HUES6 (cell line): ENCODE data around the gene TARDBP.
"Not testable (repeated sequence)": the region's sequence is repeated elsewhere in the genome, so short reads cannot be mapped to it uniquely, and the experiment has no call there.

ENCODE experiments used
- H3K27ac ChIP-seq: 2 replicates; pipeline ENCODE4 v1.7.0; 2013; ENCODE audit warnings: low read depth, mild to moderate bottlenecking, low read length, inconsistent platforms
- H3K27me3 ChIP-seq: 2 replicates; pipeline ENCODE4 v1.6.1; 2013; ENCODE audit warnings: low read length; ENCODE audit not compliant: control insufficient read depth, insufficient read depth
- H3K36me3 ChIP-seq: 2 replicates; pipeline ENCODE4 v1.6.1; 2013; ENCODE audit warnings: low read length; ENCODE audit not compliant: control insufficient read depth, insufficient read depth
- H3K4me1 ChIP-seq: 2 replicates; pipeline ENCODE4 v1.6.1; 2013; ENCODE audit warnings: low read length; ENCODE audit not compliant: control insufficient read depth, insufficient read depth
- H3K4me3 ChIP-seq: 2 replicates; pipeline ENCODE4 v1.5.1; 2013; ENCODE audit warnings: low read depth, low read length
- H3K9ac ChIP-seq: one replicate; pipeline ENCODE4 v1.6.1; 2013; ENCODE audit warnings: mild to moderate bottlenecking, low read length
- H3K9me3 ChIP-seq: 2 replicates; pipeline ENCODE4 v1.6.1; 2013; ENCODE audit warnings: low read depth, low read length; ENCODE audit not compliant: control insufficient read depth, insufficient read depth

Gene TARDBP

DNA sequence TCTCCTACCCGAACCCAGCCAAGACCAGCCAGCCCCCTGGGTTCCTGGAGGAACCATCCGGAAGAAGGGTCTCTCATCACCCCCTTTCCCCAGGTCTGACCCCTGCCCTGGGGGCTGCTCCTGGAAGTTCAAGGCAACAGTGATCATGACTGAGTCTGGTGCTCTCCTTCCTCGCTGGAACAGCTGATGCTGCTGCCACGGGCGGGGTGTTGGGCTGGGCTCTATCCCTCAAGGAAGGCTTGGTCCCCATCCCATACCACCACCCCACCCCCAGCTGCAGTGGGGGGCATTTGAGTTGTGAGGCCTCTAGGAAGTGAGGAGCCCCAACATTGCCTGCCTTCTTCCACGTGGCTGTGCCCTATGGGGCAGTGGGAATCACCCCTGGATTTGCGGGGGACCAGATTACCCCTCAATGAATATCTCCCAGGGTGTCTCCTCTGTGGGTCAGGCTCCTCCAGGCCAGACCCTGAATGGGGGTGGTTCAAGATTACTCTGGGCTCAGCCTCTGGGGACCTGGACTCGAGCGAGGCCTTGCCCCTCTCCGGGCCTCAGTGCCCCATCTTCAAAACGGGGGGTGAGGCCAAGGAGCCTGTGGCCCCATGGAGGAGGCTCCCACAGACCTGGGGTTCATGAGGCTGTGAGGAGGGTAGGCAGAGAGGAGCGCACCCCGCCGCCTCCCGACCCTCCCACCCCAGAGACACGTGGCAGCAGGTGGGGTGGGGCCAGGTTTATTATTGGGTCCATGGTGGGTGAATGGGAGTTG is 31.8 kb downstream of the TARDBP start:
- no peaks in the 10 kb centered on the region for H3K36me3 ChIP-seq
- H3K9ac ChIP-seq = no peak overlapping the region
- H3K9me3 ChIP-seq = no peaks in the 10 kb centered on the region
- 0 out of 2 replicates have a peak, but pooled peaks cover 4% of the 10 kb centered on the region for H3K4me1 ChIP-seq
- H3K27ac ChIP-seq = no peak overlapping the region
- 0 out of 2 replicates have a peak, but pooled peaks cover 3% of the 10 kb centered on the region for H3K27me3 ChIP-seq
- H3K4me3 ChIP-seq = no peak overlapping the region

DNA sequence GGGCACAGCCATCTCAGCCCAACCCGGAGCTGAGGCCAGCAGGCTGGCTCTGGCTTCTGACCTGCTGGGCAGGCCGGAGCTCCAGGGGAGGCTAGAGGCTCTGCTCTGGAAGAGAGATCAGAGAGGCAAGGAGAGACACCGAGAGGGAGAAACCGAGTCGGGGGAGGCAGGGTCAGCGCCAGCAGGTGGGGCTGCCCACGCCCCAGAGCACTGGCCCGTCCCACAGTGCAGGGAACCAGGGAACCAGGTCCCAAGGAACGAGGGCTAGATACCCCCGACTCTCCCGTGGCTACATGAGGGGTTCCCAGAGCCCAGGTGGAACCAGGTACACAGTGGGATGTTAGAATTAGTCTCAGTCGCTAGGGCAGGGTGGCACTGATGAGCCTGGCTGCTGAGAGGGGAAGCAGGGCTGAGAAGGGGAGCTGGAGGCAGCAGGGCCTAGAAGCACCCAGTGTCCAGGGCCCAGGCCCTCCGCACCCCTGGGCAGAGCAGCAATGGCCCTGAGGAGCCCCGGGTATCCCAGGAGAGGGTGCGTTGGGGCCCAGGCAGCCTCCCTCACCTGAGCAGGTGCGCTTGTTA is 32.5 kb downstream of the TARDBP start:
- H3K4me3 ChIP-seq = no peak overlapping the region
- H3K9me3 ChIP-seq = no peaks in the 10 kb centered on the region
- no peaks in the 10 kb centered on the region for H3K36me3 ChIP-seq
- no peak overlapping the region for H3K27ac ChIP-seq
- H3K27me3 ChIP-seq = no peaks in the 10 kb centered on the region
- 0 out of 2 replicates have a peak, but pooled peaks cover 4% of the 10 kb centered on the region for H3K4me1 ChIP-seq
- H3K9ac ChIP-seq = no peak overlapping the region

DNA sequence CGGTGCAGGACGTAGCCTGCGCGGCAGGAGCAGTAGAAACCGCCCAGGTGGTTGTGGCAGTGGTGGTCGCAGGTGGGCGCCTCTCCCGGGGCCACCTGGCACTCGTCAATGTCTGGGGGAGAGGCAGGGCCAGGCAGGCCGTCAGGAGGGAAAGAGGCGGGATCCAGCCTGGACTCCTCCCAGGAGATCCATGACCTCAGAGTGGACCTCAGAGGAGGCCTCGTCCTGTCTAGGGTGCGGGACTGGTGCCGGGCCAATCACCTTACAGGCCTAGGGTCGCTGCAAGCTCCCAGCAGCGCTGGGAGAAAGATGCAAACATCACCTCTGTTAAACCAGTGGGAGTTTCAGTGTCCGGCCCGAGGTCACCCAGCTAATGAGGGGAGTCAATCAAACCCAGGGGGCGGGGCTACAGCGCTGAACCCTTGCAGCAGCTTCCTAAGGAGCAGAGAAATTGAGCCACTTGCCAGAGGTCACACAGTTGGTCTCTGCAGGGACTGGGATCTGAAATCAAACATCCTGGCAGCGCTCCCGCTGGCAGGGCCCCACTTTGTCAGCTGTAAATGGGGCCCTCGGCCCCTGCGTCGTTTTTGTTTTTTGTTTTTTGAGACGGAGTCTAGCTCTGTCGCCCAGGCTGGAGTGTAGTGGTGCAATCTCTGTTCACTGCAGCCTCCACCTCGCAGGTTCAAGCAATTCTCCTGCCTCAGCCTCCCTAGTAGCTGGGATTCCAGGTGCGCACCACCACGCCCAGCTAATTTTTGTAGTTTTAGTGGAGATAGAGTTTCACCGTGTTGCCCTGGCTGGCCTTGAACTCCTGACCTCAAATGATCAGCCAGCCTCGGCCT is 33.2 kb downstream of the TARDBP start:
- H3K9ac ChIP-seq = no peak overlapping the region
- no peak overlapping the region for H3K27ac ChIP-seq
- H3K36me3 ChIP-seq = no peaks in the 10 kb centered on the region
- H3K4me1 ChIP-seq = 0 out of 2 replicates have a peak, but pooled peaks cover 4% of the 10 kb centered on the region
- no peaks in the 10 kb centered on the region for H3K27me3 ChIP-seq
- H3K9me3 ChIP-seq = no peaks in the 10 kb centered on the region
- H3K4me3 ChIP-seq = no peak overlapping the region

DNA sequence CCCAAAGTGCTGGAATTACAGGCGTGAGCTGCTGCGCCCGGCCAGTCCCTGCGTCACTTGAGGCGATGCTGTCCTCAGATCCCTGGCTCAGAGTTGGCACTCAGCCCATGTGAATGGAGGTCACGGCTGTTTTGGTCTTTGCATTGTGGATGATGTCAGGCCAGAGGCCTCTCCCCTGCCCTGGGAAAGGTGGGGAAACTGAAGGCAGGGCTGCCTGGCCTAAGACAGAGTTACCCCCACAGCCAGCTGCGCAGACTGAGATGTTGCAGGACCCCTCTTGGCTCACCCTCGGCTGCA is 33.8 kb downstream of the TARDBP start:
- Histone ChIP-seq H3K36me3 (no peaks in the 10 kb centered on the region), H3K27me3 (no peaks in the 10 kb centered on the region), H3K9me3 (no peaks in the 10 kb centered on the region), H3K27ac (no peak overlapping the region), H3K4me1 (0 out of 2 replicates have a peak, but pooled peaks cover 4% of the 10 kb centered on the region), H3K4me3 (no peak overlapping the region), H3K9ac (no peak overlapping the region)

DNA sequence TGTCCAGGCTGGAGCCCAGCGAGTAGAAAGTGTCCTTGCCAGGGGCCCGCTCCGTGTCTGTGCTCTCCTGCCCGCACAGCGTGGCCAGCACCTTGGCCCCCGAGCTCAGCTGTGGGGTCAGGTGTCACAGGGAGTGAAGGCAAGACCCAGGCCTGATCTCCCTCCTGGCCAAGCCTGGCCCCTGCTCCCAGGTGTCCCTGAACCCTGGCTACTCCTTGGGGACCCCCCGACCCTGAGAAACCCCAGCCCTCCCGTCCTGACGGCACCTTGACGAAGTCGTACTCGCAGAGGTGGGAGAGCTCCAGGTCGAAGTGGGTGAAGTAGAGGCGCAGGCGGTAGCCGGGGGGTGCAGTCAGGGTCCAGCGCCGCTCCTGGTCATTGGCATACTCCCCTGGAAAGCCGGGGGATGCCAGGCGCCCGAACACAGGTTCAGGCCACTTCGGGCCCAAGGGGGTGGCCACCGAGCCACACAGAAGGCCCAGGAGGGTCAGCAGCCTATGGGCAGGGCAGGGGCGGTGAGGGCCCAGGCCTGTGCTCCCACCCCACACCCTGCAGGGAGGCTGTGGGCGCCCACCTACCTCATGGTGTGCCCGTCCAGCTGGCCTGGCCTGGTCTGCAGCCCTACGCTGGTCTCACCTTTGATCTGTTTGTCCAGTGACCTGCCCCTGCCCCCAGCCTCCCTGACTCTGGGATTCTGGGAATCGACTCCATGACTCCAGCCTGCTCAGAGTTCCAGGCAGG is 34.3 kb downstream of the TARDBP start, which contains the start of gene MASP2:
TSS of gene MASP2 (minus strand) at position 615 of the 741 bp plus-strand sequence. CDS start at position 583, 32 bp downstream.
- no peak within 1 kb of the TSS for H3K9ac ChIP-seq
- no peaks in the 10 kb centered on the region for H3K27me3 ChIP-seq
- 0 out of 2 replicates have a peak, but pooled peaks cover 5% of the 10 kb centered on the region for H3K4me1 ChIP-seq
- no peak within 1 kb of the TSS for H3K27ac ChIP-seq
- H3K4me3 ChIP-seq = no peak within 1 kb of the TSS
- H3K36me3 ChIP-seq = no peaks in the 10 kb centered on the region
- H3K9me3 ChIP-seq = no peaks in the 10 kb centered on the region

DNA sequence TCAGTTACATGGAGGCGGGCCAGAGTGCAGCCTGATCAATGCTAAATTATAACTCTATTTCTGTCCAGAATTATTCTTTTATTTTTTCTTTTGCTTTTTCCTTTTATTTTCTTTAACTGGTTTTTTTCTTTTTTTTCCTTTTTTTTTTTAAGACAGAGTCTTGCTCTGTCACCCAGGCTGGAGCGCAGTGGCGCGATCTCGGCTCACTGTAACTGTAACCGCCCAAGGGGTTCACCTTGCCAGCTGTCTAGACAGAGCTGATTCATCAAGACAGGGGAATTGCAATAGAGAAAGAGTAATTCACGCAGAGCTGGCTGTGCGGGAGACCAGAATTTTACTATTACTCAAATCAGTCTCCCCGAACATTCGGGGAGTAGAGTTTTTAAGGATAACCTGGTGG is 38.7 kb downstream of the TARDBP start:
- not testable (repeated sequence) for H3K9me3 ChIP-seq, H3K9ac ChIP-seq, H3K27me3 ChIP-seq, H3K27ac ChIP-seq, H3K4me3 ChIP-seq
- Histone ChIP-seq H3K4me1 (peaks cover 12% of the 10 kb centered on the region), H3K36me3 (peaks cover 12% of the 10 kb centered on the region)

DNA sequence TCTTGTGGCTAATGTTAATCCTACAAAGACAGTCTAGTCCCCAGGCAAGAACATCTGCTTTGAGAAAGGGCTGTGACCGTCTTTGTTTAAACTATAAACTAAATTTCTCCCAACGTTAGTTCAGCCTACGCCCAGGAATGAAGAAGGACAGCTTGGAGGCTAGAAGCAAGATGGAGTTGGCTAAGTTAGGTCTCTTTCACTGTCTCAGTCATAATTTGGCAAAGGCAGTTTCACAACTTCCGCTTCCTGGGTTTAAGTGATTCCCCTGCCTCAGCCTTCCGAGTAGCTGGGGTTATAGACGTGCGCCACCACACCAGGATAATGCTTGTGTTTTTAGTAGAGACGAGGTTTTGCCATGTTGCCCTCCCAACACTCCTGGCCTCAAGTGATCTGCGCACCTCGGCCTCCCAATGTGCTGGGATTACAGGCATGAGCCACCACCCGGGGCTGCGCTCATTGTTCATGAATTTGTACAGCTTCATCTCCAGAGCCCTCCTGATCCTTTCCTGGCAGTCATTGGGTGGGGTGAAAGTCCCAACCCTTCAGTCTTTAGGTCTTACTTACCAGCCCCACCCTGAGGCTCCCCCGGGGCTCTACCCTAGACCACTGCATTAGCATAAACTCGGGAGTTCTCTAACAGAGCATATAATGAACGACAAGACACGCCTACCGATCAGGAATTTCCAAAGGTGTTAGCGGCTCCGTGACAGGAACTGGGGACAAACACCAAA is 39.5 kb downstream of the TARDBP start:
- Histone ChIP-seq H3K4me3 (no peak overlapping the region), H3K9ac (no peak overlapping the region), H3K4me1 (peaks cover 12% of the 10 kb centered on the region), H3K27ac (no peak overlapping the region), H3K9me3 (no peaks in the 10 kb centered on the region), H3K27me3 (no peaks in the 10 kb centered on the region), H3K36me3 (peaks cover 20% of the 10 kb centered on the region)

DNA sequence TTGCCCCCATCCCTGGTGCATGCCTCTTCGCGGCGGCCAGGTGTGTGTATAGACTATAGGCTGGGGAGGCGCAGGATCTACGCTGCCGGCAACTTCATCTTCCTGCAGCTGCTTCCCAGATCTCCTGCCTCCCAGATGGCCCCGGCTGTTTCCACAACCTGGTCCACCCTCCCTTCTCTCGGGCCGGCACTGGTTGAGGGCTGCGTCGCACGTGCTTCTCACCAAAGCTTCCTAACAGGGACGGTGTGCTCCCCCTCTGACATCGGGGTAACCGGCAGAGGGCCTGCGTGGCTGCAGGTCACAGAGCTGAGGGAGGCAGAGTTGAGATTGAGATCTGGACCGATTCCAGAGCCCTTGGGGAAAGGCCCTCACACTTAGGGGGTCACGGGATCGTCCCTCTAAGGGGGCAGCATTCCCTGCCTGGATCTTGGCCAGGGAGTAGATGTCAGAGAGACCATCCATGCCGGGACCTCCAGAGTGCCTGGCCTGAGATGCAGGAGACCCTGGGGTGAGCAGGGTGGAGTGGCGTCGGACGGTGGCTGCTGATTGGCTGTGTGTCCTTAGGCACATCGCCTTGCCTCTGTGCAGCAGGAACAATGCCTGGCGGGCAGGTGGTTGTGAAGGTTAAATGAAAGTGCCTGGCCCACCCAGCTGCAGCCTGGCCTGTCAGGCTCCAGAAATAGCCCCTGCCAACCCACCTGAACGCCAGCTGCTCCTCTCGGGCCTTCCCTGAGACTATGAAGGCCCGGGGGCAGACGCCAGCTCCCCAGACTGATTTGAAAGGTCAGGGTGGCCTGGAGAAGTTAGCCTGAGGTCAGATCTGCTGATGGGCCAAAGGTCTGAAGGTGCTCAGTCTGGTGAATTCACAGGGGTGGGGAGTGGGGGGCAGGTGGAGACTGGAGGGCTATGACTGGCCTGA is 40.6 kb downstream of the TARDBP start:
- Histone ChIP-seq H3K4me3 (no peak overlapping the region), H3K36me3 (peaks cover 29% of the 10 kb centered on the region), H3K4me1 (peaks cover 12% of the 10 kb centered on the region), H3K27ac (no peak overlapping the region), H3K27me3 (no peaks in the 10 kb centered on the region), H3K9ac (no peak overlapping the region), H3K9me3 (no peaks in the 10 kb centered on the region)

DNA sequence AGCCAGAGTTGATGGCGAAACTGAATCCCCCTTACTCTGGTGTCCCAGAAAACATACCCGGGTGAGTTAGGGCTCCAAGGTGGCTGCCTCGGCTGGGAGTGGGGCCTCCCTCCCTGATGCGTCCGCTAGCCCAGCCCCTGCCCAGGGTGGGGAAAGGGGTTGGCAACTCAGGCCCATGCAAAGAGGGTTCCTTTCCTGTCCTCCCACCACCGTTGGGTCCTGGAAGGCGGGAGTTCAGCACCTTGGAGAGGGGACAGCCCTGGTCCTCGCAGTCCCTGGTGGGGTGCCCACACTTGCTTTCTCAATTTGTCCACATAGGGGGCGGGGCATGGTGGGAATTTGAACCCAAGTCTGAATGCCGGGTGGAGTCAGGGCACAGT is 41.3 kb downstream of the TARDBP start:
- Histone ChIP-seq H3K4me1 (peaks cover 15% of the 10 kb centered on the region), H3K36me3 (peaks cover 30% of the 10 kb centered on the region), H3K9ac (no peak overlapping the region), H3K9me3 (no peaks in the 10 kb centered on the region), H3K27me3 (no peaks in the 10 kb centered on the region), H3K4me3 (no peak overlapping the region), H3K27ac (no peak overlapping the region)
